Measurements from ENCODE around the gene SKIL.

SKIL gene

DNA sequence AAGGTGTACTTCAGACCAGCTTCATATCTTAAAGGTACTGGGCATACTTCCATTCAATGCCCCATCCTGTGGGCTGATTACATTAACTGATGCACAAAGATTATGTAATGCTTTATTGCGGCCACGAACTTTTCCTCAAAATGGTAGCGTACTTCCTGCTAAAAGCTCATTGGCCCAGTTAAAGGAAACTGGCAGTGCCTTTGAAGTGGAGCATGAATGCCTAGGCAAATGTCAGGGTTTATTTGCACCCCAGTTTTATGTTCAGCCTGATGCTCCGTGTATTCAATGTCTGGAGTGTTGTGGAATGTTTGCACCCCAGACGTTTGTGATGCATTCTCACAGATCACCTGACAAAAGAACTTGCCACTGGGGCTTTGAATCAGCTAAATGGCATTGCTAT is 3.4 kb downstream of the SKIL start:
- H3K36me3 ChIP-seq (replicated peaks): peaks cover 47% of the 10 kb centered on the region
- H3K4me3 ChIP-seq (ENCODE audit: low read depth, low read length): peak overlapping the region; percentile 18
- TF ChIP-seq, protein P1, sequence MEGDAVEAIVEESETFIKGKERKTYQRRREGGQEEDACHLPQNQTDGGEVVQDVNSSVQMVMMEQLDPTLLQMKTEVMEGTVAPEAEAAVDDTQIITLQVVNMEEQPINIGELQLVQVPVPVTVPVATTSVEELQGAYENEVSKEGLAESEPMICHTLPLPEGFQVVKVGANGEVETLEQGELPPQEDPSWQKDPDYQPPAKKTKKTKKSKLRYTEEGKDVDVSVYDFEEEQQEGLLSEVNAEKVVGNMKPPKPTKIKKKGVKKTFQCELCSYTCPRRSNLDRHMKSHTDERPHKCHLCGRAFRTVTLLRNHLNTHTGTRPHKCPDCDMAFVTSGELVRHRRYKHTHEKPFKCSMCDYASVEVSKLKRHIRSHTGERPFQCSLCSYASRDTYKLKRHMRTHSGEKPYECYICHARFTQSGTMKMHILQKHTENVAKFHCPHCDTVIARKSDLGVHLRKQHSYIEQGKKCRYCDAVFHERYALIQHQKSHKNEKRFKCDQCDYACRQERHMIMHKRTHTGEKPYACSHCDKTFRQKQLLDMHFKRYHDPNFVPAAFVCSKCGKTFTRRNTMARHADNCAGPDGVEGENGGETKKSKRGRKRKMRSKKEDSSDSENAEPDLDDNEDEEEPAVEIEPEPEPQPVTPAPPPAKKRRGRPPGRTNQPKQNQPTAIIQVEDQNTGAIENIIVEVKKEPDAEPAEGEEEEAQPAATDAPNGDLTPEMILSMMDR (IDR thresholded peaks at IDR 0.05; ENCODE audit: low read depth, low read length, missing control alignments): no peak
- in situ Hi-C loops (cut with HindIII; ENCODE audit: low pct_ligation_motif_present, low sequenced_read_pairs): no loop called here
- H3K27ac ChIP-seq: no peak overlapping the region
- DNase-seq: no peak
- no peaks in the 10 kb centered on the region for H3K27me3 ChIP-seq (replicated peaks)

DNA sequence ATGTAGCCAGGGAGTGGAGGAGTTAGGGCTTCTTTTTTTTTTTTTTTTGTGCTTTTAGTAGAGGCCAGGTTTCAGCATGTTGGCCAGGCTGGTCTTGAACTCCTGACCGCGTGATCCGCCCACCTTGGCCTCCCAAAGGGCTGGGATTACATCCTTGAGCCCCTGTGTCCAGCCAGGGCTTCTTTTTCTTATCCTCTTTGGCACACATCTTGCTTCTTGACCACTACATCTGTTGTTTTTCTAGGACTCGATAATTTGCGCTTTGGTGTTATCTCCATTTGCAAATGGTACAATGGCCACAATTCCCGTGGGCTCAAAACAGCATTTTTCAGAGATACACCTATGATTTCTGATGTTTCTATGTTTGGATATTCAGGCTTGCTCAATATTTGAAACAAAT is 4.2 kb downstream of the SKIL start:
- Histone ChIP-seq H3K36me3 (replicated peaks) (peaks cover 50% of the 10 kb centered on the region), H3K27me3 (replicated peaks) (no peaks in the 10 kb centered on the region), H3K4me3 (ENCODE audit: low read depth, low read length) (peak overlapping the region; percentile 18), H3K27ac (no peak overlapping the region)
- TF ChIP-seq, protein P1 (IDR thresholded peaks at IDR 0.05; ENCODE audit: low read depth, low read length, missing control alignments): no peak
- DNase-seq: no peak
- in situ Hi-C loops (cut with HindIII; ENCODE audit: low pct_ligation_motif_present, low sequenced_read_pairs): no loop called here

DNA sequence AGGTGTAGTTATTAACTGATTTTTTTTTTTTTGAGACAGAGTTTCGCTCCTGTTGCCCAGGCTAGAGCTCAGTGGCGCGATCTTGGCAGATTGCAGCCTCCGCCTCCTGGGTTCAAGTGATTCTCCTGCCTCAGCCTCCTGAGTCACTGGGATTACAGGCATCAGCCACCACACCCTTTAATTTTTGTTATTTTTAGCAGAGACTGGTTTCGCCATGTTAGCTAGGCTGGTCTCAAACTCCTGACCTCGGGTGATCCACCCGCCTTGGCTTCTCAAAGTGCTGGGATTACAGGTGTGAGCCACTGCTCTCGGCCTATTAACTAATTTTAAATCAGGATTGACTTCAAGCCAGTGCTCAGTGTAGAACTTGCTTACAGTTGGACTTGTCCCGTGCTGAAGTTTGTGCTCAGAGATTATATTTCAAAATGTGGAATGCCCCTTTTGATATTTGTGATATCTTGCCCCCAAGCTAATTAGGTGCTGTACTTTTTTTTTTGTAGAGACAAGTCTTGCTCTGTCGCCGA is 6.0 kb downstream of the SKIL start:
- H3K4me3 ChIP-seq (ENCODE audit: low read depth, low read length): no peak overlapping the region
- no peak overlapping the region for H3K27ac ChIP-seq
- DNase-seq: no peak
- H3K27me3 ChIP-seq (replicated peaks): no peaks in the 10 kb centered on the region
- TF ChIP-seq, protein P1 (IDR thresholded peaks at IDR 0.05; ENCODE audit: low read depth, low read length, missing control alignments): no peak
- H3K36me3 ChIP-seq (replicated peaks): peaks cover 55% of the 10 kb centered on the region
- in situ Hi-C loops (cut with HindIII; ENCODE audit: low pct_ligation_motif_present, low sequenced_read_pairs): no loop called here

DNA sequence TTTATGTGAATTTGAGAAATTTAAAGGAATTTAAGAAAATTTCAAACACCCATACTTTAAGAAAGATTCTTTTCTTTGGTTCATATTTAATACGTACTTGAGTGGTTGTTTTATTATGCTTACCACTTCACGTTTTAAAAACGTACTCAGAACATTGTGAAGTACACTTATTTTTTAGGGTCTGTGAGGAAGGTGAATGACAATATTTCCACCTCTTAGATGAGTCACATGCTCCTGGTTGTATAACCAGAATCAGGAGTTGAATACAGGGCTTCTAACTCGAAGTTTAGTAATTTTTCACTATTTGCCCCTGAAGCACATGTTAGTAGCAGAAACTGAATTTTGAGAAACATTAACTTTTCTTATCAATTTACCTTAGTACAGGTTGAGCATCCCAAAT is 7.5 kb downstream of the SKIL start:
- in situ Hi-C loops (cut with HindIII; ENCODE audit: low pct_ligation_motif_present, low sequenced_read_pairs): no loop called here
- H3K4me3 ChIP-seq (ENCODE audit: low read depth, low read length): no peak overlapping the region
- H3K27me3 ChIP-seq (replicated peaks): no peaks in the 10 kb centered on the region
- no peak overlapping the region for H3K27ac ChIP-seq
- TF ChIP-seq, protein P1 (IDR thresholded peaks at IDR 0.05; ENCODE audit: low read depth, low read length, missing control alignments): no peak
- H3K36me3 ChIP-seq (replicated peaks): peaks cover 57% of the 10 kb centered on the region
- no peak for DNase-seq

DNA sequence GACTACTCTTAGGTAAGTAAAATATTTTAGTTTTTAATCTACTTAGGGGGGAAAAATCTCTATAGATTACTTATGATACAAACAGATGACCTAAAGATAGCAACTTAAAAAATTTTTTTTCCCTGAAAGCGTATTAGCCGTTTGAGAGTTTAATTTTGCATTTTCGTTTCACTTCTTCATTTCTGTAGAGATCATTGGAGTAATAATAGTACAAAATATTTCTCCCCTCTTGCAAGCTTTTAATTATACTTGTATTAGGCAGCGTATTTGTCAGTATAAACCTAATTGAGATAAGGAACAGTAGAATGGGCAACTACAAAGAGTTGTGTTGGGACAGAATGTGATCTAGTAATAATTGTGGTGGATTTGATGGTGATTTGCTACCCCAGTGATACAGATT is 10.3 kb downstream of the SKIL start:
- in situ Hi-C loops (cut with HindIII; ENCODE audit: low pct_ligation_motif_present, low sequenced_read_pairs): no loop called here
- Histone ChIP-seq H3K27ac (no peak overlapping the region), H3K27me3 (replicated peaks) (no peaks in the 10 kb centered on the region), H3K4me3 (ENCODE audit: low read depth, low read length) (no peak overlapping the region), H3K36me3 (replicated peaks) (peaks cover 39% of the 10 kb centered on the region)
- TF ChIP-seq, protein P1 (IDR thresholded peaks at IDR 0.05; ENCODE audit: low read depth, low read length, missing control alignments): no peak
- DNase-seq: no peak

DNA sequence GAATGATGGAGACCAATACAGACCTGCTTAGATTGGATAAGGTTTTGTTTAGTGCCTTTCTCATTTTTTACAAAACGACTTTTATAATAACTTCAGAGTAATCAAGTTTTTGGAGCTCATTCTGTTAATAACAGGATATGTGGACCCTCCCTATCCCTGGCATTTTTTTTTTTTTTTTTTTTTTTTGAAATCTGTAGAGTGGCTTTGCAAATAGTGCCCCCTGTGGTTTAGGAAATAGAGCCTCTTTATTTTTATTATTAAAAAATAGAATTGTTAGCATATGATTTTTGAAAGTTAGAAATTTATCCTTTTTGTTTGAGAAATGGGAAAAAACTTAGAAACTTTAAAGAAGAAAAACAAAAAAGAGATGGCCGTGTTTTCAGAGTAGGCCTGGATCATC is 11.4 kb downstream of the SKIL start:
- in situ Hi-C loops (cut with HindIII; ENCODE audit: low pct_ligation_motif_present, low sequenced_read_pairs): no loop called here

More for the DNA sequence above, 11.4 kb downstream of the SKIL start:
- H3K36me3 ChIP-seq (replicated peaks): peaks cover 38% of the 10 kb centered on the region
- H3K27me3 ChIP-seq (replicated peaks): no peaks in the 10 kb centered on the region
- no peak for DNase-seq
- TF ChIP-seq, protein P1 (IDR thresholded peaks at IDR 0.05; ENCODE audit: low read depth, low read length, missing control alignments): no peak
- no peak overlapping the region for H3K4me3 ChIP-seq (ENCODE audit: low read depth, low read length)
- H3K27ac ChIP-seq: no peak overlapping the region
